K562 (cell line): ENCODE data around the gene DUS1L. TPM values are rescaled to one million over a fixed set of nuclear protein-coding genes. Genes with fewer than 3 reads are reported as not detected.

Experiments
- CREB5 ChIP-seq: fragments of 250-450 bp; sonication (Bioruptor Pico); IDR thresholded peaks from 2 replicates; pipeline ENCODE4 v1.5.0; 2020; ENCODE audit warnings: mild to moderate bottlenecking
- DPF2 ChIP-seq: fragments of 450-650 bp; IDR thresholded peaks from 2 replicates; pipeline ENCODE4 v1.6.1; 2016
- ERF ChIP-seq: fragments of 450-650 bp; formaldehyde crosslinking; IDR thresholded peaks from 2 replicates; pipeline ENCODE4 v1.4.0; 2020; ENCODE audit warnings: mild to moderate bottlenecking, mixed read lengths
- HNRNPLL ChIP-seq: fragments of 200-400 bp; formaldehyde crosslinking; IDR thresholded peaks from 2 replicates; pipeline ENCODE4 v1.6.1; 2017; ENCODE audit warnings: low read length, low read depth, mild to moderate bottlenecking; ENCODE audit not compliant: poor library complexity, severe bottlenecking
- KDM5B ChIP-seq: fragments of 200-600 bp; sonication (generic); IDR thresholded peaks from 2 replicates; pipeline ENCODE4 v1.6.1; 2012; ENCODE audit warnings: low read depth, mild to moderate bottlenecking, moderate library complexity, low read length, control low read depth, inconsistent platforms; ENCODE audit not compliant: insufficient replicate concordance
- KLF10 ChIP-seq: fragments of 250-450 bp; sonication (Bioruptor Pico); IDR thresholded peaks from 2 replicates; pipeline ENCODE4 v1.6.1; 2021; ENCODE audit warnings: matching md5 sums
- NR0B1 ChIP-seq: fragments of 450-650 bp; IDR thresholded peaks from one replicate; pipeline ENCODE4 v1.6.1; 2018; ENCODE audit warnings: mild to moderate bottlenecking, moderate library complexity; ENCODE audit not compliant: partially characterized antibody
- PCBP2 ChIP-seq: fragments of 200-400 bp; formaldehyde crosslinking; IDR thresholded peaks from 2 replicates; pipeline ENCODE4 v1.6.1; 2018; ENCODE audit warnings: low read length, low read depth, mild to moderate bottlenecking, moderate library complexity; ENCODE audit not compliant: poor library complexity, severe bottlenecking
- POLR2A ChIP-seq: fragments of 450-650 bp; conservative IDR thresholded peaks from 2 replicates; pipeline ENCODE4 v1.6.1; 2016
- POLR2AphosphoS2 ChIP-seq: IDR thresholded peaks from 2 replicates; pipeline ENCODE4 v1.6.1; 2012; ENCODE audit warnings: low read length, improper control_type of control experiment
- POLR2G ChIP-seq: fragments of 200-400 bp; formaldehyde crosslinking; IDR thresholded peaks from 2 replicates; pipeline ENCODE4 v1.6.1; 2017; ENCODE audit warnings: low read depth, mild to moderate bottlenecking, antibody characterized with exemption, low read length, moderate library complexity
- SIN3B ChIP-seq: fragments of 450-650 bp; IDR thresholded peaks from 2 replicates; pipeline ENCODE4 v1.6.1; 2017; ENCODE audit warnings: low read depth, mild to moderate bottlenecking, moderate library complexity
- SIRT6 ChIP-seq: IDR thresholded peaks from one replicate; pipeline ENCODE4 v1.6.1; 2012; ENCODE audit warnings: low read depth, mild to moderate bottlenecking, control low read depth, inconsistent platforms, low read length, moderate library complexity
- SPI1 ChIP-seq: IDR thresholded peaks from 2 replicates; pipeline ENCODE4 v1.6.1; 2011; ENCODE audit warnings: low read depth, low read length, control low read depth, borderline replicate concordance
- SRSF9 ChIP-seq: fragments of 200-400 bp; formaldehyde crosslinking; IDR thresholded peaks from 2 replicates; pipeline ENCODE4 v1.6.1; 2017; ENCODE audit warnings: low read depth, low read length, borderline replicate concordance
- TAF7 ChIP-seq: fragments of 450-650 bp; IDR thresholded peaks from 2 replicates; pipeline ENCODE4 v1.6.1; 2016; ENCODE audit warnings: missing genetic modification characterization, missing compliant biosample characterization
- TEAD1 ChIP-seq, 2 experiments: fragments of 450-650 bp in 1 of 2; sonication (generic) in 1 of 2; formaldehyde crosslinking; IDR thresholded peaks; 2 replicates each; pipeline versions ENCODE4 v1.4.0 to v1.8.0; 2020 to 2022; ENCODE audit warnings: mild to moderate bottlenecking in 2 of 2, missing genetic modification reagents in 1 of 2
- WHSC1 ChIP-seq: IDR thresholded peaks from one replicate; pipeline ENCODE4 v1.6.1; 2012; ENCODE audit warnings: low read length, control low read depth, inconsistent platforms
- ZBED1 ChIP-seq: IDR thresholded peaks from 2 replicates; pipeline ENCODE4 v1.6.1; 2014
- ZBTB43 ChIP-seq: sonication (generic); formaldehyde crosslinking; IDR thresholded peaks from 2 replicates; pipeline ENCODE4 v1.8.0; 2023; ENCODE audit warnings: mild to moderate bottlenecking, missing genetic modification reagents
- ZNF445 ChIP-seq: fragments of 250-450 bp; sonication (Bioruptor Pico); IDR thresholded peaks from 2 replicates; pipeline ENCODE4 v1.4.0; 2020; ENCODE audit warnings: low read depth, mild to moderate bottlenecking, moderate library complexity
- ZNF583 ChIP-seq: fragments of 250-450 bp; sonication (Bioruptor Pico); IDR thresholded peaks from 2 replicates; pipeline ENCODE4 v1.4.0; 2020
- ZNF76 ChIP-seq: fragments of 250-450 bp; sonication (Bioruptor Pico); IDR thresholded peaks from 2 replicates; pipeline ENCODE4 v1.4.0; 2020; ENCODE audit warnings: mild to moderate bottlenecking, moderate library complexity, borderline replicate concordance
- polyA plus RNA-seq, 8 experiments: library from polyadenylated mRNA; depleted of rRNA in 4 of 8; stranded (reverse) in 5 of 8; unstranded in 3 of 8; fragments of >200 nt; fragmentation: Nextera tagmentation in 2 of 8; fragmentation: Illumina TruSeq in 1 of 8; extraction: Ambion mirVana in 2 of 8; extraction: Trizol in 1 of 8; gene quantifications; 2 replicates each; pipeline versions ENCODE4 v1.2.1 to v1.2.3, GENCODE V29; 2011 to 2014; ENCODE audit warnings: inconsistent platforms in 1 of 8, missing spikeins in 1 of 8
- total RNA-seq, 7 experiments: library from RNA; depleted of rRNA in 6 of 7; stranded (reverse); fragments of >200 nt in 6 of 7; fragmentation: Illumina TruSeq in 2 of 7; extraction: Trizol in 2 of 7; gene quantifications; 2 replicates each; pipeline versions ENCODE4 v1.2.1 to v1.2.3, GENCODE V29; 2011 to 2021; ENCODE audit warnings: low replicate concordance in 1 of 7
- TF ChIP-seq, protein P1 (sequence below): sonication (generic); formaldehyde crosslinking; IDR thresholded peaks from 2 replicates; pipeline ENCODE4 v1.8.0; 2022; ENCODE audit warnings: mild to moderate bottlenecking, missing genetic modification reagents

Gene DUS1L
- total and polyA plus RNA-seq, 9 of the 15 experiments (the other 6 are each of a cell fraction or from before 2014, with no cell fraction given) = 7.8 to 210 (median 83.9) TPM

GRCh38 chr17:82051776-82052637, 13.6 kb downstream of the DUS1L start, which contains the start of the genes GPS1 and RFNG (continued):
- TF ChIP-seq, protein P1, sequence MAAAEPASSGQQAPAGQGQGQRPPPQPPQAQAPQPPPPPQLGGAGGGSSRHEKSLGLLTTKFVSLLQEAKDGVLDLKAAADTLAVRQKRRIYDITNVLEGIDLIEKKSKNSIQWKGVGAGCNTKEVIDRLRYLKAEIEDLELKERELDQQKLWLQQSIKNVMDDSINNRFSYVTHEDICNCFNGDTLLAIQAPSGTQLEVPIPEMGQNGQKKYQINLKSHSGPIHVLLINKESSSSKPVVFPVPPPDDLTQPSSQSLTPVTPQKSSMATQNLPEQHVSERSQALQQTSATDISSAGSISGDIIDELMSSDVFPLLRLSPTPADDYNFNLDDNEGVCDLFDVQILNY (CRISPR knock-in tag) = no peak
- no peak for TF ChIP-seq ZNF583 (CRISPR knock-in tag)
- no peak for TF ChIP-seq POLR2AphosphoS2
- peak; percentile 22 for TF ChIP-seq KDM5B
- no peak for TF ChIP-seq NR0B1
- no peak for TF ChIP-seq PCBP2
- TF ChIP-seq POLR2A = no peak
- TF ChIP-seq ZBED1 = no peak
- TF ChIP-seq POLR2G = peak; percentile 59
- no peak for TF ChIP-seq ZNF445 (CRISPR knock-in tag)
- TF ChIP-seq ZBTB43 (CRISPR knock-in tag) = no peak
- TF ChIP-seq SIRT6 = no peak
- TF ChIP-seq DPF2 = no peak
- TF ChIP-seq CREB5 = no peak
- TF ChIP-seq TAF7 (tag) = no peak
- no peak for TF ChIP-seq WHSC1
- no peak for TF ChIP-seq ERF
- TF ChIP-seq SPI1 = no peak
- no peak for TF ChIP-seq KLF10 (CRISPR knock-in tag)
- TF ChIP-seq HNRNPLL = no peak
- TF ChIP-seq ZNF76 (CRISPR knock-in tag) = no peak
- no peak for TF ChIP-seq SRSF9
- peak; percentile 93 for TF ChIP-seq SIN3B
- TF ChIP-seq TEAD1 (CRISPR knock-in tag; IDR thresholded peaks at IDR 0.05) = no peak
